A673 (cell line): ENCODE measurements around the gene PPP1CA. TPM values are rescaled to one million over a fixed set of nuclear protein-coding genes. Genes with fewer than 3 reads are reported as not detected.

Experiments used
- BruUV-seq: library from RNA; stranded (reverse); fragments of 400-500 nt; replicated peaks from 2 replicates; lab custom pipeline; 2021; lab: Mats Ljungman, UMichigan
- CTCF ChIA-PET: fragments of 300-600 bp; sonication (Branson Sonifier 250); formaldehyde crosslinking; loops from one replicate; lab custom pipeline; 2022; ENCODE audit warnings: antibody characterized with exemption; lab: Charles Lee
- POLR2A ChIA-PET: fragments of 300-600 bp; sonication (Branson Sonifier 250); formaldehyde crosslinking; loops from one replicate; lab custom pipeline; 2022; ENCODE audit warnings: antibody characterized with exemption; ENCODE audit not compliant: low non-redundant PET; lab: Charles Lee
- DNase-seq: peaks from one replicate; pipeline ENCODE4 v3.0.0-alpha.2; 2015; ENCODE audit warnings: low spot score
- H3K27ac ChIP-seq: fragments of 200-600 bp; sonication (generic); 2 replicates; pipeline ENCODE4 v1.5.1; 2016; ENCODE audit warnings: mixed run types, low read depth, mild to moderate bottlenecking, mixed read lengths, antibody characterized with exemption, low read length; ENCODE audit not compliant: poor library complexity, severe bottlenecking
- H3K27me3 ChIP-seq: fragments of 200-600 bp; sonication (generic); replicated peaks from 2 replicates; pipeline ENCODE4 v1.6.1; 2017; ENCODE audit warnings: mixed run types, low read depth, mild to moderate bottlenecking, mixed read lengths, antibody characterized with exemption, low read length; ENCODE audit not compliant: insufficient read depth, poor library complexity
- H3K36me3 ChIP-seq: fragments of 200-600 bp; sonication (generic); 2 replicates; pipeline ENCODE4 v1.6.1; 2016; ENCODE audit warnings: mixed run types, mild to moderate bottlenecking, mixed read lengths, antibody characterized with exemption, low read length; ENCODE audit not compliant: insufficient read depth, poor library complexity, severe bottlenecking
- H3K4me1 ChIP-seq: fragments of 200-600 bp; sonication (generic); 2 replicates; pipeline ENCODE4 v1.6.1; 2017; ENCODE audit warnings: mixed run types, mild to moderate bottlenecking, mixed read lengths, antibody characterized with exemption, low read length; ENCODE audit not compliant: insufficient read depth, poor library complexity, severe bottlenecking
- H3K4me3 ChIP-seq: fragments of 200-600 bp; sonication (generic); 2 replicates; pipeline ENCODE4 v1.5.1; 2016; ENCODE audit warnings: low read depth, mixed run types, mild to moderate bottlenecking, mixed read lengths, low read length; ENCODE audit not compliant: poor library complexity, severe bottlenecking
- H3K9me3 ChIP-seq: fragments of 200-600 bp; sonication (generic); 2 replicates; pipeline ENCODE4 v1.6.1; 2016; ENCODE audit warnings: mixed run types, low read depth, mild to moderate bottlenecking, mixed read lengths, antibody characterized with exemption, low read length; ENCODE audit not compliant: poor library complexity, severe bottlenecking
- CTCF ChIP-seq: fragments of 300-800, 200-600 bp; sonication (generic); conservative IDR thresholded peaks from 2 replicates; pipeline ENCODE4 v1.5.1; 2017; ENCODE audit warnings: low read depth, mild to moderate bottlenecking, antibody characterized with exemption, low read length, moderate library complexity, mixed read lengths
- EZH2 ChIP-seq: fragments of 200-600 bp; sonication (generic); IDR thresholded peaks from 2 replicates; pipeline ENCODE4 v1.6.1; 2017; ENCODE audit warnings: borderline replicate concordance, low read depth, mild to moderate bottlenecking, mixed read lengths, antibody characterized with exemption, low read length; ENCODE audit not compliant: poor library complexity, severe bottlenecking
- intact Hi-C: fragments of 100-400 bp; cut with micrococcal nuclease; formaldehyde crosslinking; loops from one replicate; pipeline ENCODE4 v1.10.0; 2022; ENCODE audit not compliant: unreplicated experiment
- total RNA-seq: library from RNA; stranded (reverse); gene quantifications from 2 replicates; pipeline ENCODE4 v1.2.3, GENCODE V29; 2021

The PPP1CA gene
- total RNA-seq, 1 experiment from 2014 or later = 239 TPM

- intact Hi-C loops = loop anchor here (10.0 kb wide), 2 partner anchors 297 to 327 kb away; partner anchors contain the start of gene RHOD
- POLR2A ChIA-PET = interaction anchor here (0.5 to 0.7 kb wide), 2 partner anchors 12 to 64 kb away, joined by 6 to 8 read pairs; no protein-coding TSS in a partner anchor
- TF ChIP-seq CTCF (no peak), EZH2 (no peak)
Measured at GRCh38 chr11:67381244-67381972, 20.2 kb downstream of the PPP1CA start.

GRCh38 chr11:67379061-67380058 lies 22.3 kb downstream of the PPP1CA start:
- Histone ChIP-seq H3K36me3 (no peaks in the 10 kb centered on the region), H3K4me3 (no peak overlapping the region), H3K27me3 (no peaks in the 10 kb centered on the region), H3K9me3 (no peaks in the 10 kb centered on the region), H3K27ac (peak overlapping the region; percentile 17), H3K4me1 (peaks cover 10% of the 10 kb centered on the region)
- ChIA-PET CTCF (interaction anchor here (0.6 to 5.9 kb wide), 3 partner anchors 27 to 646 kb away, joined by 4 to 78 read pairs (median 5); partner anchors contain the start of gene POLD4), POLR2A (no interaction called here)
- no peak for DNase-seq
- intact Hi-C loops = loop anchor here (10.0 kb wide), 2 partner anchors 295 to 325 kb away; partner anchors contain the start of gene RHOD
- no TSS peak for BruUV-seq
- TF ChIP-seq EZH2 = no peak
- TF ChIP-seq CTCF = no peak

More at GRCh38 chr11:67381244-67381972, 20.2 kb downstream of the PPP1CA start:
- peaks cover 9% of the 10 kb centered on the region for H3K4me1 ChIP-seq
- H3K9me3 ChIP-seq = no peaks in the 10 kb centered on the region
- CTCF ChIA-PET = interaction anchor here (0.6 to 5.9 kb wide), 13 partner anchors 10 to 583 kb away, joined by 3 to 78 read pairs (median 6); partner anchors contain the start of genes POLD4, PPP1CA and RAD9A
- H3K36me3 ChIP-seq = no peaks in the 10 kb centered on the region
- BruUV-seq = no TSS peak
- H3K4me3 ChIP-seq = no peak overlapping the region
- no peak overlapping the region for H3K27ac ChIP-seq
- DNase-seq = no peak
- H3K27me3 ChIP-seq = no peaks in the 10 kb centered on the region

- no peak for DNase-seq
- CTCF ChIA-PET = no interaction called here
- Histone ChIP-seq H3K4me1 (peaks cover 18% of the 10 kb centered on the region), H3K4me3 (no peak overlapping the region), H3K36me3 (no peaks in the 10 kb centered on the region), H3K9me3 (no peaks in the 10 kb centered on the region), H3K27me3 (no peaks in the 10 kb centered on the region), H3K27ac (no peak overlapping the region)
- TF ChIP-seq CTCF = no peak
- TF ChIP-seq EZH2 = no peak
- no TSS peak for BruUV-seq
- POLR2A ChIA-PET = no interaction called here
- intact Hi-C loops = no loop called here
Measured at GRCh38 chr11:67378544-67378943, 23.1 kb downstream of the PPP1CA start.
